HT1080 (cell line): ENCODE results near the gene ZBTB16. TPM values are rescaled to one million over a fixed set of nuclear protein-coding genes. Genes with fewer than 3 reads are reported as not detected.

Experiments
- DNase-seq: peaks from one replicate; pipeline ENCODE4 v3.0.0-alpha.2; 2015; ENCODE audit warnings: low read depth
- total RNA-seq: library from RNA; depleted of rRNA; stranded (reverse); fragments of >200 nt; shearing (Covaris generic); gene quantifications from 2 replicates; pipeline ENCODE4 v1.2.3, GENCODE V29; 2014

The ZBTB16 gene
- total RNA-seq, 1 experiment from 2014 or later, result not detected

DNA sequence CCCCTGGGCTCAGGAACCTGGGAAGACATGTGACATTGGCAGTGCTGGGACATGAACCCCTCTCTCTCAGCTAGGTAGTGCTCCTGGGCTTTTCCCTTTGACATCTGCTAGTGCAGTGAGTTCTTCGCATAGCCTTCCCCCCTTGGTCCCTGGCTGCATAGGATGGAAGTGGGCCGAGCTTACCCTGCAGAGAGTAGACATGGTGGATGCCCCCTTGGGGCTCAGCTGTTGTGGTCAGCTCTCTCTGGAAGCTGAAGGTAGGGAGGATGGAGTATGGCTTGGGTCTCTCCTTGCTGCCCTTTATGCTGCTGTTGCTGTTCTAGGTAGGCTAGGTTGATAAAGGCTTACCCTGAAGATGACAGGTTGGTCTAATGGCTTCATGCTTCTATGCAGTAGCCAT lies 92.1 kb downstream of the ZBTB16 start:
- DNase-seq, result no peak

DNA sequence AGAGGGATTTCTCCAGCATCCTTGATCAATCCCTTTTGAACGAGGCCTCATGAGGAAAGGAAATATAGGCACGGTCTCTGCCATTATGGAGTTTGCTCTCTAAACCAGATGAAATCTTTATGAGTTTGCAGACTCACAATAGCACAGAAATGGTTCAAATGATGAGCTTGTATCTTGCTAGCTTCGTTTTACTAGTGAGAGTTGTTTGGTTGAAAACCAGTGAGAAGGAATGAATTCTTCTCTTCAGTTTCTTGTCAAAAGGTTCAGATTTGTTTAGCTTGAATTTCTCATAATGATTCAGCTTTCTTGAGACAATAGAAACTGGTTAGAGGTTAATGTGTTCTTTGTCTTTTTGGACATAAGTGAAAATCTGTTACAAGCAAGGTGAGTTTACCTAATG lies 92.7 kb downstream of the ZBTB16 start:
- DNase-seq, result no peak

DNA sequence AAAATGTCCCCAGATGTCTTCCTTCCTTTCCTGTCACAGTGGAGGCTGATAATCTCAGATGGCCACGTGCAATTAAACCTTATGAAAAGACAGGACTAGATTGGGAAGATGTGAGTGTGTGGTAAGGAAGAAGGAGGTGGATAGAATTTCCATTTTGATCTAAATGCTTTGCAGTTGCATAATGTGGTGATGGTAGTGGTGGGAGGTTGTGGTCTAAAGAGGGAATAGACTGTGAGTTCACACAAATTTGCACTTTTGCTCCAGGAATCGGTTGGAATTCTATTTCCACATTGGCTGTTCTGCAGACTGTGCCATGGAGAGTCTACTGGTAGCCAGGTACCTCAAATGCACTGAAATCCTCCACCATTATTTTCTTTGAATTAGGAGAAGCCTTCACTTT lies 93.3 kb downstream of the ZBTB16 start:
- no peak for DNase-seq

DNA sequence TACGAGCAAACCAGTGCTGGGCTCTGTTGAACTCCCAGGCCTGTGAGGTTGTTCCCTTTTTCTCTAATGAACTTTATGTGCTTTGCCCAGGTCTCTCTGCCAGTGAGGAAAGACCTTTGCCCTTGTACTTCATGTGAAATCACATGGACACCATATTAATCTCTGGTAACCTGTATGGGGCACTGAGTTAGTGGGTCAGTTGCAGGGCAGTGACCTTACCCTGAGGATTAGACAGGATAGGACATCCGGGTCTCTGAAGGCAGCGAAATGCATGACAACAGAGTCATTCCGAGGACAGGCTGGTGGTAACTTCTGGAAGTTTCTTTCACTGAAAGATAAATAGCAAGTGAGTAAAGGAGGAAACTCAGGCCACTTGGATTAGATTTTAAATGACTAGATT lies 93.7 kb downstream of the ZBTB16 start:
- no peak for DNase-seq

DNA sequence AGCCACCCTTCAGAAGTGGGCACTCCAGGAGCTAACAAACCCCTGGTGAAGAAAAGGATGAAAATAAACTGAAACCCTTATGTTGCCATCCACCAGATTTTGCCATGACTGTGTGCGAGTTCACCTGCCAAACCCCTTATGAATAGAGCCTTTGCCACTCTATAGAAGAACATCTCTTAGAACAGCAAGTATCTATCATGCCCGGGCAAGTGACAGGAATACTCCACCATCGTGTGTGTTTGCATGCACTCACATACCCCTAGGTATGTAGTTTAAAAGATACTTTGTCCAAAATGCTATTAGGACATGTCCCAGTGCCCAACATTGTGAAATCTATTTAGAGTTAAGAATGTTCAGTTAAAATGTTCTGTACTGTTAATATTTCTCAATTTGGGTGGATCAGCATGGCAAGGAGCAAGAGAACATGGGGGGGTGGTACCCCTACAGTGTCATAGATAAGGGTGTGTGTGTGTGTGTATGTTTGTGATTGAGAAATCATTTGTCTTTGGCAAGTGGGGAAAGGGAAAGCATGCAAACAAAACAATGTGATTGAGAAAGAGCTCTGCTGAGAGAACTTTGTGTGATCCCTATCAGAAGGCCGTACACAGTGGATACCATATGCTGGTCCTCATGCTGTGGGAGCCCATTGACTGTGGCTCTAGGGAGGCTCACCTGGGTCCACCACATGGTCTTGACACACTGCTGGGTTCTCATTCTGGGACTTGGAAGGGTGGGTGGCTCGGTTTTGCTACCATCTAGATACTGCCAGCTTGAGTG lies 94.9 kb downstream of the ZBTB16 start:
- DNase-seq, result no peak

DNA sequence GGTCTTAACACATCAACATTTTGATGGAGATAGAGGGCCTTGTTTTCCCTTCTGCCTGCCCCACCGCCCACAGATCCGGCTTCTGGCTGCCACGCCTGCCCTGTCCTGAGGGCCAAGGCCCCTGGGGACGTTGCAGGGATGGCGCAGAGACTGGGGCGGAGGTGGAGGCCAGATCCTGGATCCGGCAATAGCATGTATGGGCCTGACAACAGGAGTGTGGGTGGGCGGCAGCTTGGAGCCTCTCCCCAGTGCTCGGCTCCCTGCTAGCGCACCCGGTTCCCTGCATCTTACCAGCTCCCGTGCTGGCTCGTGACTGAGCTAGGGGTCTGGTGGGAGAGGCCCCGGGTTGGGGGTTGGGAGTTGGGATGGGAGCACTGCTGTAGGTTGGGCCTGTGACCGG lies 95.6 kb downstream of the ZBTB16 start:
- DNase-seq, result no peak

DNA sequence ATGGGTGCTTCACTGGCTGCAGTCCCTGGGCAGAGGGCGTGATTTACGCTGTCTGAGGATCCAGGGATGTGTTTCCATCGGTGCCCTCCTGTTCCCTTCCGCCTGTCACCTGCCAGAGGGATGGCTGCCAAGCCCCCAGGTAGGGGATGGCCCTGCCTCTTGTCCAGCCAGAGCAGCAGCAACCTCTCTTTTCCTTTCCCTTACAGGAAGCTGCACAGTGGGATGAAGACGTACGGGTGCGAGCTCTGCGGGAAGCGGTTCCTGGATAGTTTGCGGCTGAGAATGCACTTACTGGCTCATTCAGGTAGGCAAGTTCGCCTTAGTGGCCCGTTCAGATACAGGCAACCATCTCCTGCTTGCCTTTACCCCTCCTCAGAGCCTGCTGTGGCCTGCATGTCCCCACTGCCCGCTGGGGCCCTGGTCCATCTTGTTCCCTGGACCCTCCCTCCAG lies 96.6 kb downstream of the ZBTB16 start:
- DNase-seq, result no peak

DNA sequence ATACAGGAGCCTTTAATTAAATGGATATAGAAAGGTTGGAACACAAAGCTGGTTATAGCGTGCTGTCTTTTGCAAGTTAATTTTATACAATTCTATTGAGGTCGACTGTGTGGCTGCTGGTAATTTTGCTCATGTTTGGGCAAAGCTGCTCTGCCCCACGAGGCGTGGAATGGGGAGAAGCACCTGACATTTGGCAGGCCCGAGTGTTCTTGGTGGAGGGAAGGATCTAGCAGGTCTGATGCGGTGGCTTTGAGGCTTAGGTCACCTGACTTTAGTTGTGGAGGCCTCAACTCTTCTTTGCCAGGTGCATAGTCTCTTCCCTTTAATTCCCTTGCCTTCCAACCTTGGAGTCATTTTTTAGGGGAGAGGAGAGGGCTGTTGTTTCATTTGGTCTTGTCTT lies 97.3 kb downstream of the ZBTB16 start:
- DNase-seq, result no peak

DNA sequence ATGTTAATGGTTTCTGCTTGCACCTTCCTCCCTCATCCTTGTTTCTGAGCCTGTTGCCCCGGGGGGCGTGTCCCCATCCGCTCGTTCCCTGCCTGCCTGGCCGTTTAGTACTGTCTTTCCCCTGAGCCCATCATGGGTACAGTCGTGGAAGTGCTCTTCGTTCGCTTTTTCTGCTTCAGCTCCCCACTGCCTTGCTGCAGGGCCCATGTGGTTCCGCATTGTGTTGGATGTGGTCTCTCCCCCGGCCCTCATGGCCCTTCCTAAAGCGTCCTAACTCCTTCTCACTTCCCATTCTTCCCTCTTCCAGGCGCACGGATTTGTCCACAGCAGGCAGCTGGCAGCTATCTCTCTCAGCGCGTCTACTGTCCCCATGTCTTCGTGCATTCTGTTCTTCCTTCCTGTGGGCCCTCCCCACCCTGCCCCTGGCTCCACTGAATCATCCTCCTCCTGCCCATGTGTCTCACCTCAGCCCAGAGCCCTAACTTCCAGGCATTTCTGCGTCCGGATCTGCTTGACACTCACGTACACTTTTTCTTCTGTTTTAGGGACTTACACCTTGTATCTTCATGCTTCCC lies 98.1 kb downstream of the ZBTB16 start:
- no peak for DNase-seq

DNA sequence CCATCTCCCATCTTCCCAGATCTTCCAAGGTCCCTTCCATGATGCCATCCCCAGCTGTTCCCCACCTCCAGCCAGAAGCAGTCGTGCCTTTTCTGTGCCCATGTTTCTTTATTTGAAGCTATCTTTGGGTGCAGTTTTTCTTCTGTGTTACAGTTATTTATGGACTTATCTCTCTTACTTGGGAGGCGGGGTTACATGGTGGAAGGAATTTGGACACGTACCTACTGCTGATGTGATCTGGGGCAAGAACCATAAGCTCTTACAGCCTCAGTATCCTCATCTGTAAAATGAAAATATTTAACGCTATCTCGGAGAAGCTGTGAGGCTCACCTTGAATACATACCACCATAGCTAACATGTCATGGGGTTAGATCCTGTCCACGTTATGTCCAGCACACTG lies 98.9 kb downstream of the ZBTB16 start:
- DNase-seq, result no peak

DNA sequence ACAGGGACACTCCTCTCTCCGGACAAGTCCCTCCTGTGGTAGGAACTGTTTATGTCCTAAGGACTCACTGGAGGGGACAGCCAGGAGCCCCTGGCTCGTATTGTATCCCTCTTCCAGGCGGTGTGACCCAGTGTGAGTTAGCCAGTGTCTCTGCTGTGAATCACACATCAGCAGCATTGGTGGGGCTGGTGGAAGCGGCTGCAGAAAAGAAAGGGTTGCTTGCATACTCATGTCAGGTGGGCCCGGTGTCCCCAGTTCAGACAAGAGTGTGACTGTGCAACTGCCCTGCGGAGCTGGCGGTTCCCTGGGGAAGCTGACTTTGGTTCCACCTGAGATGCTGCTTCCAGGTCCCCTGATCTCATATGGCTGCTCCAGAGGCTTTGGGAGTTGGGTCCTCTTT lies 99.4 kb downstream of the ZBTB16 start:
- DNase-seq, result no peak

DNA sequence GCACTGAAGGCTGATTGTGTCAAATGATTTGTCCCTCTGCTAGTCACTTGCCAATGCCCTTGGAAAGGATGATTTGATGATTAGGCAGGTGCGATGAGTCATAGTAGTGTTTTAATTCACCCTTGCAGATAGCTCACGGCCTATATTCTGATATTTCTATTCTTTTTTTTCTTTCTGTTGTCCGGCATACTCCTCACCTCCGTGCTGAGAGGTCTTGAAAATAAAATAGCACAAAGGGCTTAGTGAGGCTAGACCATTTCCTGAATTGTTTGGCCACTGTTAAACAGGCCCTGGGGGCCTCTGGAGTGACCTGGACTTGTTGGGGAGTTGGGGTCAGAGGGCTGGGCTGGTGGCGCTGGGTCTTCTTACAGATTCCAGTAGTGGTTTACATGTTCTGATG lies 99.8 kb downstream of the ZBTB16 start:
- DNase-seq, result no peak

DNA sequence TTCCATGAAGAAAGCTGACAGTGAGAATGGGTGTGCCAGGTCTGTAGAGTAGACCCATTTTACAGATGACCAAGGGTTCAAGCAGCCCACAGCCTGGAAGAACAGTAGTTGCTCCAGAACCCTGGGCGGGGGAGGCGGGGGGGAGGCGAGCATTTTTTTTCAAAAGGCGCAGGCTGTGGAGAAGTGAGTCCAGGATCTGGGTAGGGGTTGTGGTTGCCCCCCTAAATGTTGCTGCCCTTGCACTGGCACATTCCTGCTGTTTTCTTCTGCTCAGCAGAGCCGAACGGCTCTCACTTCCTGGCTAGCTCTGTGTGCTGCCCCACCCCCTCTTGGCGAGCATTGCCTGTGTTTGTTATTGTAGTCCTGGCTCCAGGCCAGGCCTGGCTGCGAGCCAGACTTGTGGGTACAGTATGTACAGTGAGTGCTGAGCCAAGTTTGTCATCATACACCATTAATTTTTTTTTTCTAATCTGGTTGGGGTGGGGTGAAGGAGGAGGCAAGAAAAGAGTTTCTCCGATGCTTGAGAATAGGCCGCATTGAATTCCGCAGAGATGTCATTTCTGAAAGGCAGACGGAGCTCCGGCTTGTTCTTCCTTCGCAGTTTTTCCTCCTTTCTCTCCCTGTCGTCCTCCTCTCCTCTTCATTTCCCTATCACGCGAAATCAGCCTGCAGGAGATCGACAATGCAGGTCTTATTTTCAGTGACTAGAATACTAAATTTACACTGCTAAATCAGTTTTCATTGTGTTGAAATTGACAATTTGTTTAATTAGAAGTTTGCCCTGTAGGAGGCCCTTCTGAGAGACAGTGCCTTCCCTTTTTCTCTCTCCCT lies 100.5 kb downstream of the ZBTB16 start:
- DNase-seq, result peak; percentile 89

DNA sequence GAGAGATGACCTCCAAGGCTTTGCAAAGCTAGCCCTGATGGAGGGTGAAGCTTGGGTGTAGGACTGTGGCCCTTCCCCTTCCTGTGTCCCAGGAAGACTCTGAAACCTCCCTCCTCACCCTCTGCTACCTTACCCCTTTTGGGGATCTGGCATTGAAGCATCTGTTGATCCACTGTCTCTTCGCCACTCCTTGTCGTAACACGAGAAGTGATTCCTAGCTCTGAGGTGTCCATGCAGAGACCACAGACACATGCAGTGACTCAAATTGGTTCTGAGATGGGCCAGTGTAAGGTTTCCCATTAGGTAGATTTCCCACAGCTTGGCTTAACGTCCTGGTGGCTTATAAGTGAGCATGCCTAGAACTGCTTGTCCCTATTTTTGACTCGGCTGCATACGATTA lies 101.4 kb downstream of the ZBTB16 start:
- no peak for DNase-seq

DNA sequence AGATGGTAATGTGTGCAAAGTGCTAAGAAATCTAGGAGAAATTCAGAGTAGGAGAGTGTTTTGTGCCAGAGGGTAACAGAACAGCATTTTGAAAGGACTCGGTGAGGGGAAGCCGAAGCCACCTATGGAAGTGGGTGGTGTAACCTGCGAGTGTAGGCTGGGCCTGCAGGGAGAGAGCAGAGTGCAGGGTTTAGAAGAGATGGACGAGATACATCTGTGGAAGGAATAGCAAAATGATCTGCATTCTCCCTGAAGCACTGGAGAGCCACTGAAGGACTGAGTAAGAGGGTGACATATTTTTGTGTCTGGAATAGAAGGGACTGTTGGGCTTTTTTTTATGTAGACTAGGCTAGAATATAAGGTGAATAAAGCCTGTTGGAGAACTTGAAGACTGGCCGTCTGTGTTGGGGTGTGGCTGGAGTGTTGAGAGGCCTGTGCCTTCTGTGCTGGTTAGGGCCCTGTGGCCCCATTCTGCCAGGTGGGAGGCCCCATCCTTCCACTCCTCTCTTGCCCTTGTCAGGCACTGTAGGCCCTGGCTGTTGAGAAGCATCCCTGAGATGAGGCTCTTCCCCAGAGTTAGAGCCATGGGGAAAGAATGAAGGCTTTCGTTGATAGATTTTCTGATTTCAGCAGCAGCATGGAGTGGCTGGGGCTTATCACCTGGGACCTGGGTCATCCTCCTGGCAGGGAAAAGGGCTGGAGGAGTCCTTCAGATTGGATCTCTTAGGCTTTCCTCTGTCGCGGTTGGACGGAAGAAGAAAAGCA lies 102.2 kb downstream of the ZBTB16 start:
- DNase-seq, result no peak

DNA sequence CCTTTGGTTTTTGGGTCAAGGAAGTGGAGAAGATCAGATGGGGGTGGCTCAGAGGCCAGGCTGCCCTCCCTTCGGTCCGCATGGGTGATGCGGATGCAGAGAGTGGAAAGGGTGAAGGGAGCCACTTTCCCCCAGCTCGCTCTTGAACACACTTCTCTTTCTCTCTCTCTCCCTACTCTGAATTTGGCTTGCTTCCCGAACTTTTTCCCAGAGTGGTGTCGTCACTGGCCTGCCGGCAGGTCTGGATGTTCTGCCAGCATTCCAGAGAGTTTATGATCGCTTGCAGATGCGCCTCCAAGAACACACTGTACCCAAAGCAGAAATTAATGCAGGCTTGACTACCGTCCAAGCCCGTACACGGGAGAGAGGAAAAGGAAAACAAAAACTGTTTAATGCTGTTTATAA lies 103.2 kb downstream of the ZBTB16 start:
- DNase-seq, result peak; percentile 56

DNA sequence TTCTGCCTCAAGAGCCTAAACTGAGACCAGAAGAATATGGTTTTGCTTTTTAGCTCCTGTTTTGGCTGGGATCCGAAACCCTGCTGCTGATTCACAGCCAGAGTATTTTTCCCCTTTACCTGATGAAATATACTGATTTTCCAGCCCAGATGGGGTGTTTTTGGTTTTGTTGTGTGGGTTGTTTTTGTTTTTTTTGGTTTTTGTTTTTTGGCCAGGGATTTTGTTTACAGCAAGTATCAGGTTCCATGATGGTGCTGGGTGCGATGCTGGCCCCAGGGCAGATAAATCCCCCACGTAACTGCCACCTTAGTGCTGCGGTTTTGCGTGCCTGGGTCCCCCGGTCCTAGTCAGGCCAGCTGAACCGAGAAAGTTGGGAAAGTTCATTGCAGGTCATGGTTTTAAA lies 103.7 kb downstream of the ZBTB16 start:
- DNase-seq, result no peak

DNA sequence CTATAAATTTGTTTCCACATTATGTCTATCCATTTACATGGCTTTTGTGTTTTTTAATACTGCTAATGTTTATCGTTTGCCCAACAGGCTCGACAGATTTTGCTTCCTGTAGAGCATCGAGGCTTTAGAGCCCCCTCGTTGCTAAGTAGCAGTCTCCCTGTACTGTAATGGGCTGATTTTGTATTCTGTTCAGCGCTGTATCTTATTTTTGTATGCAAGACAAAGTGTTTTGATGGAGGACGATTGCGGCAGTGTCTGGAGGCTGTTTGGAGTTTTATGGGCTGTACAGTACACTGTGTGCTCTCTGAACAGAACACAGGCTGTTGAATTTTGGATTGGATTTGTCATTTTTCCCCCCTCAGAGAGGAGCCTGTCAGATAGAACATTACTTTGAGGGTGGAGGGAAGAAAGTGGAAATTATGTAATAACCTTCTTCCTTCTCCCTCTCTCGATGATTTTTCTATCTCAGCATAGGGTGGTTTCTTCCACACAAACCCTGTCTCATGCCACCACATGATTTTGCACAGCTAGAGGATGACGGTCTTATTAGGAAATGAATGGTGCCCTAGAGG lies 104.4 kb downstream of the ZBTB16 start:
- DNase-seq, result no peak

DNA sequence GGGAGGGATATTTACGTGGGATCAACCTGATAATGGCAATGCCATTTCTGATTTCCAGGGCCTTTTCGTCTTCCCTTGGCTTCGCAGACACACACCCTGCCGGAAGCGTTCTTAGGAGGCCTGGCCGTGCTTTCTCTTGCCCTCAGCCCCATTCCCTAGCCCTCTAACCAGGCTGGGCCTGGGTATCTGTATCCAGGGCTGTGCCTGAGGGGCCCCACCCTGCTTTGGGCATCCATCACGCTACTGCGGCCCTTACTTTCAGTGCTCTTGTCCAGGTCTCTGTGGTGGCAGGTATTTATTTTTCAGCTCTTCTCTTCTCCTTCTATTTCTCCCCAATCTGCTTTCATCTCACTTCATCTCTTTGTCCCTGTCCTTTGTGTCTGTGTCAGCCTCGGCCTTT lies 105.0 kb downstream of the ZBTB16 start:
- DNase-seq, result no peak

DNA sequence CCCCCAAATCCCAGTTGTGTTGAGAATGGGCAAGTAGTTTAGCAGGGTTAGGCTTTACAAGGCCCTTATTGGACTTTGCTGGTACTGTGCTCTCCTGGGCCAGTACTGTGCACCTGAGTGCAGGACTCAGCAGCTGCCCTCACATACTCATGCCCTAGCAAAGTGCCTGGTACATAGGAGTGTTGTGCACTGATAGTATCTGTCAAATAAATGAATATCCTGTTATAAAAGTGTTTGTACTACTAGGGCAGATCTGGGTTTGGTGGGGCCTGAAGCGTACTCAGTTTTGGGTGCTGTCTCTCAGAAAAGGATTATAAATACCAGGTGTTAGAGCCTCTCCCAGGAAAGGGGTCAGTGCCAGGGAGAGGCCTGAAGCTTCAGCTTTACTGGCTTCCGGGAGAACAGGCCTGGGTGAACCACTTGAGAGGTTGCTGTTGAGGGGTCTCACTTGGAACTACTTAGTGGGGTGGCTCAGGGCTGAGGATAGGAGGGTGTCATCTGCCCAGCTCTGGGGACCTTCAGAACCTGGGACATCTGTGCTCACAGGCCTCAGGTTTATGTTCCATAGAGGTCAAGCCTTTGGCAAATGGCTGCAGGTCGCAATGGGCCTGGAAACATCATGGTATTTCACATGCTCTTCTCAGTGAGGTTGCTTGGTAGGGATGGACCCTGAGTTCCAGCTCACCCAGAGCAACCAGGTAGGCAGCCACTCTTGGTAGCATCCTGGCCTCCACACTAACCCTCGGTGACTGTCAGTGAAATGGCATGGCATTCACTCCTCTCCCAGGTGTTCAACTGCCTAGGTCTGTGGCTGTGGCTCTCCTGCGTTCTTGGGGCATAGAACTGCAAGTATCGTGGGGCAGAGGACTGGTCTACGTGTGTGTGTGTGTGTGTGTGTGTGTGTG lies 106.1 kb downstream of the ZBTB16 start:
- no peak for DNase-seq
